H9 (cell line): ENCODE data around the gene NKRF. TPM values are rescaled to one million over a fixed set of nuclear protein-coding genes. Genes with fewer than 3 reads are reported as not detected.

Source experiments
- DNase-seq: peaks from one replicate; pipeline ENCODE4 v3.0.0-alpha.2; 2017
- H2AFZ ChIP-seq: one replicate; pipeline ENCODE4 v1.6.1; 2013; ENCODE audit warnings: mild to moderate bottlenecking, low read length, control low read depth, moderate library complexity
- H2AK5ac ChIP-seq: 2 replicates; pipeline ENCODE4 v1.6.1; 2013; ENCODE audit warnings: low read length, control low read depth, mixed read lengths; ENCODE audit not compliant: insufficient read length
- H2BK120ac ChIP-seq: one replicate; pipeline ENCODE4 v1.6.1; 2013; ENCODE audit warnings: low read depth, mild to moderate bottlenecking, low read length, control low read depth, inconsistent platforms; ENCODE audit not compliant: poor library complexity, severe bottlenecking
- H2BK12ac ChIP-seq: 2 replicates; pipeline ENCODE4 v1.6.1; 2013; ENCODE audit warnings: low read length, control low read depth, mixed read lengths, low read depth; ENCODE audit not compliant: insufficient read length
- H2BK15ac ChIP-seq: 2 replicates; pipeline ENCODE4 v1.6.1; 2013; ENCODE audit warnings: low read depth, low read length, control low read depth
- H2BK20ac ChIP-seq: one replicate; pipeline ENCODE4 v1.6.1; 2013; ENCODE audit warnings: low read depth, mild to moderate bottlenecking, low read length, control low read depth, inconsistent platforms; ENCODE audit not compliant: poor library complexity, severe bottlenecking
- H2BK5ac ChIP-seq: 2 replicates; pipeline ENCODE4 v1.6.1; 2013; ENCODE audit warnings: low read length, control low read depth, mixed read lengths; ENCODE audit not compliant: insufficient read length
- H3K14ac ChIP-seq: 2 replicates; pipeline ENCODE4 v1.6.1; 2013; ENCODE audit warnings: low read length, control low read depth; ENCODE audit not compliant: insufficient read depth
- H3K18ac ChIP-seq: 2 replicates; pipeline ENCODE4 v1.6.1; 2013; ENCODE audit warnings: low read depth, mild to moderate bottlenecking, mixed read lengths, low read length, control low read depth; ENCODE audit not compliant: insufficient read length
- H3K23ac ChIP-seq: 2 replicates; pipeline ENCODE4 v1.6.1; 2013; ENCODE audit warnings: low read length, control low read depth, mixed read lengths, low read depth; ENCODE audit not compliant: insufficient read length
- H3K23me2 ChIP-seq: 2 replicates; pipeline ENCODE4 v1.6.1; 2013; ENCODE audit warnings: low read depth, mild to moderate bottlenecking, mixed read lengths, low read length, control low read depth; ENCODE audit not compliant: insufficient read length, poor library complexity, severe bottlenecking
- H3K27ac ChIP-seq: 2 replicates; pipeline ENCODE4 v1.5.1; 2013; ENCODE audit warnings: low read length, control low read depth, mixed read lengths, low read depth; ENCODE audit not compliant: insufficient read length
- H3K27me3 ChIP-seq: 2 replicates; pipeline ENCODE4 v1.6.1; 2013; ENCODE audit warnings: low read length, control low read depth, inconsistent platforms; ENCODE audit not compliant: insufficient read depth
- H3K4ac ChIP-seq: 2 replicates; pipeline ENCODE4 v1.6.1; 2013; ENCODE audit warnings: low read depth, mild to moderate bottlenecking, control low read depth, inconsistent platforms, low read length, moderate library complexity
- H3K4me1 ChIP-seq: 2 replicates; pipeline ENCODE4 v1.6.1; 2013; ENCODE audit warnings: low read length, control low read depth, inconsistent platforms; ENCODE audit not compliant: insufficient read depth
- H3K4me2 ChIP-seq: 2 replicates; pipeline ENCODE4 v1.6.1; 2013; ENCODE audit warnings: low read length, control low read depth, mixed read lengths; ENCODE audit not compliant: insufficient read length, insufficient read depth
- H3K56ac ChIP-seq: 2 replicates; pipeline ENCODE4 v1.6.1; 2013; ENCODE audit warnings: low read depth, mild to moderate bottlenecking, mixed read lengths, low read length, control low read depth; ENCODE audit not compliant: insufficient read length
- H3K79me1 ChIP-seq: 2 replicates; pipeline ENCODE4 v1.6.1; 2013; ENCODE audit warnings: low read depth, mild to moderate bottlenecking, moderate library complexity, low read length, control low read depth, inconsistent platforms; ENCODE audit not compliant: insufficient read depth, poor library complexity, severe bottlenecking
- H3K79me2 ChIP-seq: 2 replicates; pipeline ENCODE4 v1.6.1; 2013; ENCODE audit warnings: low read length, control low read depth, inconsistent platforms; ENCODE audit not compliant: insufficient read depth
- H3K9ac ChIP-seq: 2 replicates; pipeline ENCODE4 v1.6.1; 2013; ENCODE audit warnings: low read length, control low read depth, mixed read lengths; ENCODE audit not compliant: insufficient read length; ENCODE audit errors: extremely low read depth
- H3K9me3 ChIP-seq: one replicate; pipeline ENCODE4 v1.6.1; 2013; ENCODE audit warnings: low read depth, low read length, inconsistent platforms; ENCODE audit not compliant: control insufficient read depth
- H3T11ph ChIP-seq: one replicate; pipeline ENCODE4 v1.6.1; 2013; ENCODE audit warnings: mild to moderate bottlenecking, low read length, control low read depth, inconsistent platforms
- H4K20me1 ChIP-seq: one replicate; pipeline ENCODE4 v1.6.1; 2013; ENCODE audit not compliant: control insufficient read depth, insufficient read length, insufficient read depth
- H4K5ac ChIP-seq: 2 replicates; pipeline ENCODE4 v1.6.1; 2013; ENCODE audit warnings: low read depth, mild to moderate bottlenecking, mixed read lengths, low read length, control low read depth; ENCODE audit not compliant: insufficient read length
- H4K8ac ChIP-seq: replicated peaks from 2 replicates; pipeline ENCODE4 v1.6.1; 2013; ENCODE audit warnings: low read length, control low read depth, mixed read lengths, low read depth; ENCODE audit not compliant: insufficient read length
- H4K91ac ChIP-seq: 2 replicates; pipeline ENCODE4 v1.6.1; 2013; ENCODE audit warnings: low read depth, mild to moderate bottlenecking, moderate library complexity, mixed read lengths, low read length, control low read depth; ENCODE audit not compliant: insufficient read length
- H3K27ac Mint-ChIP-seq, 3 experiments: 2 replicates in 2 of 3; 3 replicates in 1 of 3; pipeline ENCODE4 v1.8.0; 2020 to 2021; ENCODE audit warnings: mixed read lengths in 3 of 3, mild to moderate bottlenecking in 1 of 3, moderate library complexity in 1 of 3
- H3K27me3 Mint-ChIP-seq: 2 replicates; pipeline ENCODE4 v1.8.0; 2021; ENCODE audit warnings: low read depth, mild to moderate bottlenecking, moderate library complexity, mixed read lengths
- H3K36me3 Mint-ChIP-seq, 3 experiments: 2 replicates in 2 of 3; 3 replicates in 1 of 3; pipeline ENCODE4 v1.8.0; 2020 to 2021; ENCODE audit warnings: low read depth in 3 of 3, mixed read lengths in 3 of 3; ENCODE audit not compliant: insufficient read depth in 1 of 3
- H3K4me1 Mint-ChIP-seq, 2 experiments: 2 replicates each; pipeline ENCODE4 v1.8.0; 2020; ENCODE audit warnings: mixed read lengths in 2 of 2
- H3K4me3 Mint-ChIP-seq, 2 experiments: 2 replicates in 1 of 2; 3 replicates in 1 of 2; pipeline ENCODE4 v1.8.0; 2020 to 2021; ENCODE audit warnings: mild to moderate bottlenecking in 2 of 2, mixed read lengths in 2 of 2, moderate library complexity in 1 of 2
- H3K9me3 Mint-ChIP-seq, 2 experiments: 2 replicates in 1 of 2; 3 replicates in 1 of 2; pipeline ENCODE4 v1.8.0; 2020; ENCODE audit warnings: mild to moderate bottlenecking in 2 of 2, mixed read lengths in 2 of 2, moderate library complexity in 1 of 2
- WGBS: extraction: QIAGEN DNeasy Blood & Tissue Kit; methylation state at CpG from one replicate; pipeline ENCODE4 v1.1.7; 2013; ENCODE audit warnings: missing lambda C conversion rate, low lambda C conversion rate, mixed read lengths; ENCODE audit not compliant: insufficient read length; ENCODE audit errors: extremely low coverage; 5-methylcytosine and 5-hydroxymethylcytosine counted together
- total RNA-seq: library from RNA; stranded (reverse); gene quantifications from 2 replicates; pipeline ENCODE4 v1.2.1, GENCODE V29; 2021
- TF ChIP-seq, protein P1 (sequence below): fragments of 200-600 bp; sonication (generic); conservative IDR thresholded peaks from 3 replicates; pipeline ENCODE4 v1.8.0; 2021; ENCODE audit warnings: antibody characterized with exemption, mild to moderate bottlenecking

The NKRF gene
- total RNA-seq, 1 experiment from 2014 or later = 15.1 TPM

DNA sequence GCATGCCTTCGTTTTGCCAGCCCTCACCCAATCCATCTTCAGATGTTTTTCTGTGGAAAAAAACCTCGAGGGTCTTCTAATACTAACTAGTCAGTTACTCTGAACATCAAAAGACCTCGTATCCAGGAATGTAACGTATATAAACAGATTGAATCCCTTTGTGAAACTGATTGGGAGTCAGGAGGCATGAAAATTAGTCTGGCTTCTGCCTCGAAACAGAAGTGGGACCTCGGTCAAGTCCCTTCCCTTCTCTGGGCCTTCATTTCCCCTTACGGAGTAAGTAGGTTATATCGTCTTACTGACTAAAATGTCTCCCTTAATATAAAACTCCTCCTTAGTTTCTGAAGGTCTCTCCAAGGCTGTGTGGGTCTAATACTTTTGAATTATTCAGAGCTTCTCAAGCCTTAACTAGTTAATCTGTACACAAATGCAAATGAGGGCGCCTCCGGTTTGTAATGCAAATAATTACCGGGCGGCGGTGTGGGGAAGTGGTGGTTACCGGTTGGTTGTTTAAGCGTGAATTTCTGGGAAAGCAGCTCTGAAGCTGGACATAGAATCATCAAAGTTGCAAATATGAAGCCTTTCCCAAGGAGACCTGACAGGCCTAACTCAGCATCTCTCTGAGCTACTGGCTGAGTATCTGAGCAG lies 11.4 kb upstream of the NKRF start:
- H3K9me3 ChIP-seq = peaks cover 38% of the 10 kb centered on the region
- H2AFZ ChIP-seq = no peak overlapping the region
- no peak overlapping the region for H3T11ph ChIP-seq
- no peak overlapping the region for H3K23ac ChIP-seq
- DNase-seq = no peak
- no peaks in the 10 kb centered on the region for H3K23me2 ChIP-seq
- no peak overlapping the region for H2AK5ac ChIP-seq
- H2BK120ac ChIP-seq = no peak overlapping the region
- H3K27me3 ChIP-seq = no peaks in the 10 kb centered on the region
- H2BK5ac ChIP-seq = no peak overlapping the region
- no peak overlapping the region for H3K9ac ChIP-seq
- H3K4me1 Mint-ChIP-seq = peaks cover 31 to 41% of the 10 kb centered on the region in 2 experiments
- no peak overlapping the region for H4K8ac ChIP-seq
- peaks cover 0 to 8% (median 2%) of the 10 kb centered on the region in 3 experiments; a peak in 5 of 7 replicates for H3K36me3 Mint-ChIP-seq
- H3K9me3 Mint-ChIP-seq = peaks cover 65 to 68% of the 10 kb centered on the region in 2 experiments
- H3K56ac ChIP-seq = no peak overlapping the region
- H3K4me3 Mint-ChIP-seq = peak overlapping the region in 1 of 2 experiments; percentile 26; a peak in 2 of 5 replicates
- H3K18ac ChIP-seq = no peak overlapping the region
- H3K79me2 ChIP-seq = no peaks in the 10 kb centered on the region
- no peak overlapping the region for H3K4ac ChIP-seq
- peak overlapping the region; percentile 21 for H3K4me2 ChIP-seq
- no peak overlapping the region for H2BK20ac ChIP-seq
- H2BK15ac ChIP-seq = no peak overlapping the region
- no peak overlapping the region for H3K14ac ChIP-seq
- H4K5ac ChIP-seq = no peak overlapping the region
- no peaks in the 10 kb centered on the region for H3K4me1 ChIP-seq
- no peaks in the 10 kb centered on the region for H3K79me1 ChIP-seq
- H3K27ac ChIP-seq = no peak overlapping the region
- TF ChIP-seq, protein P1, sequence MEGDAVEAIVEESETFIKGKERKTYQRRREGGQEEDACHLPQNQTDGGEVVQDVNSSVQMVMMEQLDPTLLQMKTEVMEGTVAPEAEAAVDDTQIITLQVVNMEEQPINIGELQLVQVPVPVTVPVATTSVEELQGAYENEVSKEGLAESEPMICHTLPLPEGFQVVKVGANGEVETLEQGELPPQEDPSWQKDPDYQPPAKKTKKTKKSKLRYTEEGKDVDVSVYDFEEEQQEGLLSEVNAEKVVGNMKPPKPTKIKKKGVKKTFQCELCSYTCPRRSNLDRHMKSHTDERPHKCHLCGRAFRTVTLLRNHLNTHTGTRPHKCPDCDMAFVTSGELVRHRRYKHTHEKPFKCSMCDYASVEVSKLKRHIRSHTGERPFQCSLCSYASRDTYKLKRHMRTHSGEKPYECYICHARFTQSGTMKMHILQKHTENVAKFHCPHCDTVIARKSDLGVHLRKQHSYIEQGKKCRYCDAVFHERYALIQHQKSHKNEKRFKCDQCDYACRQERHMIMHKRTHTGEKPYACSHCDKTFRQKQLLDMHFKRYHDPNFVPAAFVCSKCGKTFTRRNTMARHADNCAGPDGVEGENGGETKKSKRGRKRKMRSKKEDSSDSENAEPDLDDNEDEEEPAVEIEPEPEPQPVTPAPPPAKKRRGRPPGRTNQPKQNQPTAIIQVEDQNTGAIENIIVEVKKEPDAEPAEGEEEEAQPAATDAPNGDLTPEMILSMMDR = no peak
- H4K91ac ChIP-seq = no peak overlapping the region
- H4K20me1 ChIP-seq = no peaks in the 10 kb centered on the region
- no peak overlapping the region for H3K27ac Mint-ChIP-seq
- no peak overlapping the region for H2BK12ac ChIP-seq
- peaks cover 5% of the 10 kb centered on the region; the same call in 1 of the 2 replicates for H3K27me3 Mint-ChIP-seq
- no CpG with 5 or more reads among the region's 15 CpGs for WGBS
